Spinal cord (tissue), 10 donors: ENCODE data around the gene RBM23. TPM values are rescaled to one million over a fixed set of nuclear protein-coding genes. Genes with fewer than 3 reads are reported as not detected.

Experiments used
- DNase-seq, 6 donors: peaks; one replicate each; pipeline versions ENCODE4 v3.0.0 to v3.0.0-alpha.2; 2013 to 2015; ENCODE audit warnings: low spot score in 6 of 6, low read depth in 4 of 6
- H3K27ac ChIP-seq: one replicate; pipeline ENCODE4 v1.5.1; 2013; ENCODE audit warnings: low read depth, low read length, control low read depth
- H3K27me3 ChIP-seq: one replicate; pipeline ENCODE4 v1.6.1; 2013; ENCODE audit warnings: low read length; ENCODE audit not compliant: control insufficient read depth, insufficient read depth
- H3K36me3 ChIP-seq: one replicate; pipeline ENCODE4 v1.6.1; 2013; ENCODE audit warnings: low read length; ENCODE audit not compliant: control insufficient read depth, insufficient read depth
- H3K4me1 ChIP-seq: one replicate; pipeline ENCODE4 v1.6.1; 2013; ENCODE audit warnings: low read length; ENCODE audit not compliant: control insufficient read depth, insufficient read depth
- H3K4me3 ChIP-seq: one replicate; pipeline ENCODE4 v1.5.1; 2013; ENCODE audit warnings: low read depth, low read length, control low read depth
- H3K9me3 ChIP-seq: one replicate; pipeline ENCODE4 v1.6.1; 2013; ENCODE audit warnings: low read length; ENCODE audit not compliant: control insufficient read depth, insufficient read depth
- WGBS: methylation state at CpG from one replicate; pipeline ENCODE4 v1.1.5; 2013; ENCODE audit warnings: missing lambda C conversion rate; ENCODE audit not compliant: insufficient coverage; 5-methylcytosine and 5-hydroxymethylcytosine counted together
- polyA plus RNA-seq, 2 donors: library from polyadenylated mRNA; unstranded; fragments of 120-200 nt; gene quantifications; one replicate each; pipeline ENCODE4 v1.2.1, GENCODE V29; 2013; ENCODE audit not compliant: insufficient read length in 2 of 2
- total RNA-seq, 2 donors: library from RNA; depleted of rRNA in 1 of 2; stranded (reverse); fragments of 120-200 nt in 1 of 2; fragments of >200 nt in 1 of 2; gene quantifications; one replicate each; pipeline versions ENCODE4 v1.2.3 to v1.2.4, GENCODE V29; 2013 to 2014
- donor health status: healthy.

RBM23 gene
- total and polyA plus RNA-seq, 4 donors: 111 to 145 (median 126) TPM

GRCh38 chr14:22903742-22904087 is 15.2 kb downstream of the RBM23 start:
- DNase-seq: no peak
- no peaks in the 10 kb centered on the region for H3K4me1 ChIP-seq
- H3K4me3 ChIP-seq: no peak overlapping the region
- H3K27ac ChIP-seq: no peak overlapping the region
- H3K36me3 ChIP-seq: peaks cover 71% of the 10 kb centered on the region
- WGBS: no CpG with 5 or more reads among the region's 2 CpGs
- H3K27me3 ChIP-seq: no peaks in the 10 kb centered on the region
- H3K9me3 ChIP-seq: no peaks in the 10 kb centered on the region

GRCh38 chr14:22901799-22902198 is 17.1 kb downstream of the RBM23 start:
- Histone ChIP-seq H3K4me1 (no peaks in the 10 kb centered on the region), H3K27ac (no peak overlapping the region)
- 100% methylated on average over 5 of the region's 7 CpGs for WGBS

GRCh38 chr14:22900081-22900799 is 18.7 kb downstream of the RBM23 start:
- H3K36me3 ChIP-seq: peaks cover 46% of the 10 kb centered on the region
- H3K4me1 ChIP-seq: peaks cover 2% of the 10 kb centered on the region
- H3K27me3 ChIP-seq: no peaks in the 10 kb centered on the region
- no CpG with 5 or more reads among the region's 3 CpGs for WGBS
- no peak overlapping the region for H3K27ac ChIP-seq
- DNase-seq: peak in 2 of 6 donors; percentile 82 to 88
- no peak overlapping the region for H3K4me3 ChIP-seq
- H3K9me3 ChIP-seq: no peaks in the 10 kb centered on the region

More at GRCh38 chr14:22901799-22902198, 17.1 kb downstream of the RBM23 start:
- Histone ChIP-seq H3K36me3 (peaks cover 58% of the 10 kb centered on the region), H3K4me3 (no peak overlapping the region), H3K27me3 (no peaks in the 10 kb centered on the region), H3K9me3 (no peaks in the 10 kb centered on the region)
- no peak for DNase-seq

GRCh38 chr14:22898302-22899090 is 20.5 kb downstream of the RBM23 start:
- no CpG with 5 or more reads among the region's 8 CpGs for WGBS
- DNase-seq: no peak
- no peak overlapping the region for H3K4me3 ChIP-seq
- H3K27ac ChIP-seq: no peak overlapping the region
- H3K4me1 ChIP-seq: peaks cover 2% of the 10 kb centered on the region
- H3K9me3 ChIP-seq: no peaks in the 10 kb centered on the region
- H3K27me3 ChIP-seq: no peaks in the 10 kb centered on the region
- peaks cover 30% of the 10 kb centered on the region for H3K36me3 ChIP-seq

DNA sequence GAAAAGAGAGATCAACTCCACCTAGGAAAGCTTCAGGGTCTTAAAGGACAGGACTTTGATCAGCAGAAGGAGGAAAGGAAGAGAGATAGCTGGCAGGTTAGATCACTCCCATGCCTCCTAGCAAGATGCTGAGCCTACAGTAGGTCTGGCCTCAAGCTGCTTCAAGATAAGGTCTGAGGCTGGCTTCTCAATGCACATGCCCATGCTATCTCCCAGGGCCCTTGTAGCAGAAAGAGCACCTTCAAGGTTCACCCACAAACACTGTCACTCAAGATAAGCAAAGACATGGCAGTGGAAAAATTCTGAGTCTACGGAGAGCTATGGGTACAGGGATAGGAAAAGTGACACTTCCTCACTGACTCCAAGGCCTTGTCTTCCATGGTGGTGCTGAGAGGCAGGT is 21.6 kb downstream of the RBM23 start:
- Histone ChIP-seq H3K27me3 (no peaks in the 10 kb centered on the region), H3K27ac (no peak overlapping the region), H3K36me3 (peaks cover 26% of the 10 kb centered on the region), H3K4me3 (no peak overlapping the region), H3K9me3 (no peaks in the 10 kb centered on the region), H3K4me1 (peaks cover 2% of the 10 kb centered on the region)
- no peak for DNase-seq
- no CpG with 5 or more reads among the region's 1 CpG for WGBS

DNA sequence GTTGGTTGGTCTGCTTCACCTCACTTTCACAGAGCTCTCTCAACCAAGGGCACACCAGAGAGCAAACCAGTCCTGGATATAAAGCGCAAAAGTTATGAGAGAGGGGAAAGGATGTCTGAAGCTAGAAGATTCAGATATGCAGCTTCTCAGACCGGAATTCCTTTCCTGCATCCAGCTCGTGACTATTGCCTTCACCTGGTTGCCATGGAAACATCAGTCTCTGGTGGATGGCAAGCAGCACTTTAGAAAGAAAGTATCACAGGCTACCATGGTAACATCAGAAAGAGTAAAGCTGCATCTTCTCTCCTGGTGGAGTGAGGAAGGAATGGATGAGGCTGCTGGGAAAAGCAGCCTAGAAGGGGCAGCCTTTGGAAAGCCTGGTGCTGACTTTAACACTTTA is 22.2 kb downstream of the RBM23 start:
- no peaks in the 10 kb centered on the region for H3K27me3 ChIP-seq
- DNase-seq: peak in 3 of 6 donors; percentile 51 to 94 (median 59)
- peaks cover 22% of the 10 kb centered on the region for H3K36me3 ChIP-seq
- peaks cover 2% of the 10 kb centered on the region for H3K4me1 ChIP-seq
- no peak overlapping the region for H3K4me3 ChIP-seq
- peak overlapping the region; percentile 11 for H3K27ac ChIP-seq
- 56% methylated on average over 3 of the region's 3 CpGs for WGBS
- no peaks in the 10 kb centered on the region for H3K9me3 ChIP-seq

DNA sequence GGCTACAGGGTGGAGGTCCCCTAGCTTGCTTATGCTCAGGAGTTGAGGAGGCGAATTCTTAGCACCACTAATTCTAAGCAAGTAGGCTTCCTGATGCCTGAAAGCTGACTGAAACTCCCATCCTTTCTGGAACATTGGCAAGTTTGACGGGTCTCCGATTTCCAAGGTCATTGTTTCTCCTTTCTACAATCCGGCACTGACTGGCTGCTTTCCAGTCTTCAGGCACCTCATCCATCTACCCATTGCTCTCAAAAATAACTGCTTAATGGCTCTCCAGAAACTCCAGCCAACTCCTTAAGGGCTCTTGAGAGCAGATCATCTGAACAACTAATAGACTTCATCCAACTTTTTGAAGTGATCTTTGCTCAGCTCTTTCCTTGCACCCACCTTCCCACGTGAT is 22.6 kb downstream of the RBM23 start:
- Histone ChIP-seq H3K4me1 (peaks cover 2% of the 10 kb centered on the region), H3K36me3 (peaks cover 18% of the 10 kb centered on the region), H3K27me3 (no peaks in the 10 kb centered on the region), H3K9me3 (no peaks in the 10 kb centered on the region), H3K4me3 (no peak overlapping the region), H3K27ac (peak overlapping the region; percentile 11)
- WGBS: 43% methylated on average over 3 of the region's 5 CpGs
- peak in 2 of 6 donors; percentile 28 to 49 for DNase-seq

DNA sequence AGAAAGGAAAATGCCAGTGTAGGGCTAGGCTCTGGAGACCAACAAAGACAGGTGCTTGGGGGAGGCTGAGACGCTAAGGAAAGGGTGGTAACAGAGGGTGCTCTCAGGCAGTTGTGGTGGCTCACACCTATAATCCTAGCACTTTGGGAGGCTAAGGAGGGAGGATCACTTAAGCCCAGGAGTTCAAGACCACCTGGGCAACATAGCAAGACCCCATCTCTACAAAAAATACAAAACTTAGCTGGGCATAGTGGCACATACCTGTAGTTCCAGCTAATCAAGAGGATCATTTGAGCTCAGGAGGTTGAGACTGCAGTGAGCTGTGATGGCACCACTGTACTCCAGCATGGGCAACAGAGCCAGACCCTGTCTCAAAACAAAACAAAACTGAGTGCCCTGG is 23.5 kb downstream of the RBM23 start:
- Histone ChIP-seq H3K27ac (no peak overlapping the region), H3K9me3 (no peaks in the 10 kb centered on the region), H3K4me3 (no peak overlapping the region), H3K36me3 (peaks cover 12% of the 10 kb centered on the region), H3K4me1 (peaks cover 2% of the 10 kb centered on the region), H3K27me3 (no peaks in the 10 kb centered on the region)
- WGBS: no CpG with 5 or more reads among the region's 1 CpG
- DNase-seq: no peak

GRCh38 chr14:22893706-22894105 is 25.2 kb downstream of the RBM23 start:
- H3K4me3 ChIP-seq: no peak overlapping the region
- H3K27ac ChIP-seq: no peak overlapping the region
- 79% methylated on average over 3 of the region's 4 CpGs for WGBS

DNA sequence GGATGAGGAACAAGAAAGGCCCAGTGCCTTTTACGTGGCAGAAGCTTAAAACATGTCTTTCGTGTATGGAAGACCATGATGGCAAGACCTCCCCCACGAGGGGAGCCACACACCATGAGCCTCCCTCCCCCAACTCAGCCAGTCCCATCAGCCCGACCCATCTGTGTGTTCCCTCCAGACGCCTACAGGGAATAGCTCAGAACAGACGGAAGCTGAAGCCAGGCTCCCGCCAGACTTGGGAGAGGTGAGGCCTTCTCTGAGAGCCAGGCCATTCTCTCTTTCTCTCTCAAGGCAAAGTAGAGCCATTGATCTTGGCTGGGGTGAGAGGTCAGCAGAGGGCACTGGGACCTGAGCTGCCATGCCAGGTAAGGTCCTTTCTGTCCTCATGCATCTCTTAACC is 26.5 kb downstream of the RBM23 start:
- Histone ChIP-seq H3K36me3 (peaks cover 11% of the 10 kb centered on the region), H3K27ac (no peak overlapping the region), H3K9me3 (no peaks in the 10 kb centered on the region), H3K4me1 (peaks cover 9% of the 10 kb centered on the region), H3K27me3 (no peaks in the 10 kb centered on the region), H3K4me3 (no peak overlapping the region)
- no peak for DNase-seq
- WGBS: 56% methylated on average over 1 of the region's 7 CpGs

More at GRCh38 chr14:22893706-22894105, 25.2 kb downstream of the RBM23 start:
- peaks cover 2% of the 10 kb centered on the region for H3K4me1 ChIP-seq
- peaks cover 8% of the 10 kb centered on the region for H3K36me3 ChIP-seq
- no peak for DNase-seq
- no peaks in the 10 kb centered on the region for H3K9me3 ChIP-seq
- H3K27me3 ChIP-seq: no peaks in the 10 kb centered on the region
